ENCODE data around the gene AFM.

DNA sequence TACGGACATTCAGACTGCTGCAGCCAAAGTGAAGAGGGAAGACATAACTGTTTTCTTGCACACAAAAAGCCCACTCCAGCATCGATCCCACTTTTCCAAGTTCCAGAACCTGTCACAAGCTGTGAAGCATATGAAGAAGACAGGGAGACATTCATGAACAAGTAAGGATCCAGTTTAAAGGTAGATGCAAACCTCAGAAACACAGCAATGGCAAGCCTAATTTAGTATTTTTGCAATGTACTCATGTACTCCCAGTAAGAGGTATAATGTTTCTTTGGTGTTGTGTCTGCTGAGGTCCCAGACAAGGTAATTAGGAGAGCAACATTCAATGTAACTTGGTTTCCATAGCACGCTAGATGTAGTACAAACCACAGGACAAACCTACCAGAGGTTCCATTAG is 40.9 kb upstream of the AFM start:
- TF ChIP-seq, protein P1, sequence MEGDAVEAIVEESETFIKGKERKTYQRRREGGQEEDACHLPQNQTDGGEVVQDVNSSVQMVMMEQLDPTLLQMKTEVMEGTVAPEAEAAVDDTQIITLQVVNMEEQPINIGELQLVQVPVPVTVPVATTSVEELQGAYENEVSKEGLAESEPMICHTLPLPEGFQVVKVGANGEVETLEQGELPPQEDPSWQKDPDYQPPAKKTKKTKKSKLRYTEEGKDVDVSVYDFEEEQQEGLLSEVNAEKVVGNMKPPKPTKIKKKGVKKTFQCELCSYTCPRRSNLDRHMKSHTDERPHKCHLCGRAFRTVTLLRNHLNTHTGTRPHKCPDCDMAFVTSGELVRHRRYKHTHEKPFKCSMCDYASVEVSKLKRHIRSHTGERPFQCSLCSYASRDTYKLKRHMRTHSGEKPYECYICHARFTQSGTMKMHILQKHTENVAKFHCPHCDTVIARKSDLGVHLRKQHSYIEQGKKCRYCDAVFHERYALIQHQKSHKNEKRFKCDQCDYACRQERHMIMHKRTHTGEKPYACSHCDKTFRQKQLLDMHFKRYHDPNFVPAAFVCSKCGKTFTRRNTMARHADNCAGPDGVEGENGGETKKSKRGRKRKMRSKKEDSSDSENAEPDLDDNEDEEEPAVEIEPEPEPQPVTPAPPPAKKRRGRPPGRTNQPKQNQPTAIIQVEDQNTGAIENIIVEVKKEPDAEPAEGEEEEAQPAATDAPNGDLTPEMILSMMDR (IDR thresholded peaks at IDR 0.05; ENCODE audit: low read depth, low read length) = no peak
- TF ChIP-seq POLR2A (IDR thresholded peaks at IDR 0.05; ENCODE audit: extremely low read depth, insufficient read length) = no peak
- no peak for TF ChIP-seq MYC (IDR thresholded peaks at IDR 0.05; ENCODE audit: low read depth, low read length)
- TF ChIP-seq, protein P2, sequence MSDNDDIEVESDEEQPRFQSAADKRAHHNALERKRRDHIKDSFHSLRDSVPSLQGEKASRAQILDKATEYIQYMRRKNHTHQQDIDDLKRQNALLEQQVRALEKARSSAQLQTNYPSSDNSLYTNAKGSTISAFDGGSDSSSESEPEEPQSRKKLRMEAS (IDR thresholded peaks at IDR 0.05; ENCODE audit: low read depth, low read length) = no peak

Measured in NB4 (cell line).